Omental fat pad (tissue), 4 donors: ENCODE results near the gene NFKBIB. TPM values are rescaled to one million over a fixed set of nuclear protein-coding genes. Genes with fewer than 3 reads are reported as not detected.

Experiments used
- ATAC-seq: fragments of 150-250 bp; one replicate; pipeline ENCODE4 v1.9.1; 2016; ENCODE audit warnings: mild to moderate bottlenecking, moderate library complexity; ENCODE audit not compliant: low FRiP score
- DNase-seq: peaks from one replicate; pipeline ENCODE4 v3.0.0-alpha.2; 2019; ENCODE audit warnings: low spot score
- CTCF ChIP-seq, 3 donors: fragments of 450-650 bp; IDR thresholded peaks; one replicate each; pipeline ENCODE4 v1.5.1; 2016 to 2017; ENCODE audit warnings: antibody characterized with exemption in 3 of 3, mild to moderate bottlenecking in 3 of 3, moderate library complexity in 2 of 3
- total RNA-seq, 4 donors: library from RNA; depleted of rRNA; stranded (reverse); fragments of >200 nt; gene quantifications; one replicate each; pipeline ENCODE4 v1.1.0, GENCODE V29; 2016

Gene NFKBIB
- total RNA-seq, 4 donors from 2014 or later = 19.6 to 30.9 (median 22.7) TPM

- no peak for TF ChIP-seq CTCF (IDR thresholded peaks at IDR 0.05)
- DNase-seq (no peak), ATAC-seq (no peak)
Observed at GRCh38 chr19:38900743-38901190, 998 bp downstream of the NFKBIB start.

- ATAC-seq = no peak
- no peak for TF ChIP-seq CTCF (IDR thresholded peaks at IDR 0.05)
- no peak for DNase-seq
Observed at GRCh38 chr19:38901683-38902082, 1.9 kb downstream of the NFKBIB start.

- ATAC-seq = no peak
- no peak for DNase-seq
- no peak for TF ChIP-seq CTCF (IDR thresholded peaks at IDR 0.05)
Observed at GRCh38 chr19:38904581-38905539, 5.1 kb downstream of the NFKBIB start.

GRCh38 chr19:38905620-38906019, 5.9 kb downstream of the NFKBIB start:
- TF ChIP-seq CTCF (IDR thresholded peaks at IDR 0.05) = no peak
- no peak for ATAC-seq
- DNase-seq = no peak

GRCh38 chr19:38907227-38907626, 7.5 kb downstream of the NFKBIB start:
- TF ChIP-seq CTCF (IDR thresholded peaks at IDR 0.05) = no peak
- ATAC-seq (no peak), DNase-seq (no peak)

GRCh38 chr19:38907670-38908069, 7.9 kb downstream of the NFKBIB start:
- ATAC-seq (no peak), DNase-seq (no peak)
- TF ChIP-seq CTCF (IDR thresholded peaks at IDR 0.05) = no peak

GRCh38 chr19:38908911-38909310, 9.1 kb downstream of the NFKBIB start:
- ATAC-seq = no peak
- DNase-seq = no peak
- no peak for TF ChIP-seq CTCF (IDR thresholded peaks at IDR 0.05)
